T47D (cell line): ENCODE results near the gene CGB3.
A peak's percentile ranks its signal among the peaks of the same experiment; 100 is the strongest.

Experiments used
- DNase-seq, 2 experiments: peaks; one replicate each; pipeline versions ENCODE4 v3.0.0 to v3.0.0-alpha.2; 2011 to 2012; ENCODE audit warnings: low read depth in 1 of 2, low spot score in 1 of 2
- JUND ChIP-seq: IDR thresholded peaks from 2 replicates; pipeline ENCODE4 v1.6.1; 2012; ENCODE audit warnings: low read depth
- in situ Hi-C: cut with HindIII; loops from 2 replicates; pipeline ENCODE4 v1.10.0; 2016; ENCODE audit warnings: low sequenced_read_pairs, low pct_unique_long_range_greater_than_20kb

Gene CGB3

GRCh38 chr19:49011194-49011593, 12.9 kb downstream of the CGB3 start:
- in situ Hi-C loops = no loop called here
- TF ChIP-seq JUND = no peak
- no peak for DNase-seq

- in situ Hi-C loops = no loop called here
- no peak for DNase-seq
- no peak for TF ChIP-seq JUND
Measured at GRCh38 chr19:49010453-49010852, 13.7 kb downstream of the CGB3 start.

GRCh38 chr19:49009828-49010227, 14.3 kb downstream of the CGB3 start:
- TF ChIP-seq JUND = no peak
- DNase-seq = no peak
- in situ Hi-C loops = no loop called here

GRCh38 chr19:49006905-49007304, 17.2 kb downstream of the CGB3 start:
- no peak for TF ChIP-seq JUND
- DNase-seq = no peak
- in situ Hi-C loops = no loop called here

GRCh38 chr19:49004964-49005614, 19.0 kb downstream of the CGB3 start:
- in situ Hi-C loops = no loop called here
- DNase-seq = no peak

GRCh38 chr19:49004133-49004532, 20.0 kb downstream of the CGB3 start:
- in situ Hi-C loops = no loop called here
- no peak for TF ChIP-seq JUND
- no peak for DNase-seq

More at GRCh38 chr19:49004964-49005614, 19.0 kb downstream of the CGB3 start:
- TF ChIP-seq JUND = no peak

- peak in 1 of 2 experiments; percentile 56 for DNase-seq
- TF ChIP-seq JUND = no peak
- in situ Hi-C loops = no loop called here
Measured at GRCh38 chr19:48999481-49000325, 24.4 kb downstream of the CGB3 start.

GRCh38 chr19:48997972-48998371, 26.2 kb downstream of the CGB3 start:
- DNase-seq = peak in 1 of 2 experiments; percentile 71
- in situ Hi-C loops = no loop called here

GRCh38 chr19:48994035-48994386, 30.1 kb downstream of the CGB3 start:
- no peak for TF ChIP-seq JUND
- in situ Hi-C loops = no loop called here
- DNase-seq = no peak

More at GRCh38 chr19:48997972-48998371, 26.2 kb downstream of the CGB3 start:
- TF ChIP-seq JUND = no peak

- no peak for TF ChIP-seq JUND
- in situ Hi-C loops = no loop called here
- peak; percentile 92 to 99 for DNase-seq
Measured at GRCh38 chr19:48993175-48994034, 30.7 kb downstream of the CGB3 start, which contains the start of the genes GYS1 and RUVBL2. TSS of gene GYS1 (minus strand) at chr19:48993309. CDS start at chr19:48993112, 197 bp downstream. TSS of gene RUVBL2 (plus strand) at chr19:48993887. CDS start at chr19:48993912, 25 bp downstream.

- in situ Hi-C loops = no loop called here
- no peak for DNase-seq
- no peak for TF ChIP-seq JUND
Measured at GRCh38 chr19:48992581-48993174, 31.5 kb downstream of the CGB3 start.

GRCh38 chr19:48991873-48992580, 32.1 kb downstream of the CGB3 start:
- in situ Hi-C loops = no loop called here
- peak; percentile 62 to 74 for DNase-seq
- TF ChIP-seq JUND = no peak
